Keratinocyte (primary cell): ENCODE results near the gene GALNT14. TPM values are rescaled to one million over a fixed set of nuclear protein-coding genes. Genes with fewer than 3 reads are reported as not detected.

Experiments used
- DNase-seq: peaks from one replicate; pipeline ENCODE4 v3.0.0-alpha.2; 2011; ENCODE audit warnings: low read depth, missing footprints, low spot score
- FAIRE-seq: peaks from 2 replicates; lab custom pipeline; 2011; peaks lifted over from hg19 to GRCh38; lab: Jason Lieb, UNC
- H2AFZ ChIP-seq: 2 replicates; pipeline ENCODE4 v1.6.0; 2012; ENCODE audit warnings: low read length, control low read depth, inconsistent platforms; ENCODE audit not compliant: control insufficient read depth
- H3K27ac ChIP-seq: 2 replicates; pipeline ENCODE4 v1.5.1; 2011; ENCODE audit warnings: low read length; ENCODE audit not compliant: control insufficient read depth, insufficient read depth
- H3K27me3 ChIP-seq: 3 replicates; pipeline ENCODE4 v1.6.0; 2011; ENCODE audit warnings: low read length; ENCODE audit not compliant: control insufficient read depth, insufficient read depth; ENCODE audit errors: extremely low read depth
- H3K36me3 ChIP-seq, 2 experiments: 2 replicates in 1 of 2; 3 replicates in 1 of 2; pipeline ENCODE4 v1.5.1; 2011; ENCODE audit warnings: low read length in 2 of 2, mild to moderate bottlenecking in 1 of 2; ENCODE audit not compliant: control insufficient read depth in 2 of 2, insufficient read depth in 2 of 2; ENCODE audit errors: extremely low read depth in 1 of 2
- H3K4me1 ChIP-seq: 3 replicates; pipeline ENCODE4 v1.5.1; 2011; ENCODE audit warnings: low read length; ENCODE audit not compliant: control insufficient read depth, insufficient read depth; ENCODE audit errors: extremely low read depth
- H3K4me2 ChIP-seq: 3 replicates; pipeline ENCODE4 v1.6.0; 2011; ENCODE audit warnings: low read depth, low read length; ENCODE audit not compliant: control insufficient read depth, insufficient read depth; ENCODE audit errors: extremely low read depth
- H3K4me3 ChIP-seq, 3 experiments: fragments of 200-600 bp in 1 of 3; sonication (generic) in 1 of 3; 2 replicates in 2 of 3; 3 replicates in 1 of 3; pipeline ENCODE4 v1.5.1; 2011 to 2016; ENCODE audit warnings: low read length in 3 of 3, mild to moderate bottlenecking in 3 of 3, control low read depth in 2 of 3, inconsistent platforms in 1 of 3, low read depth in 1 of 3, mixed read lengths in 1 of 3, mixed run types in 1 of 3, moderate library complexity in 1 of 3; ENCODE audit not compliant: control insufficient read depth in 2 of 3, insufficient read depth in 2 of 3; ENCODE audit errors: extremely low read depth in 1 of 3
- H3K79me2 ChIP-seq: 2 replicates; pipeline ENCODE4 v1.6.0; 2012; ENCODE audit warnings: low read length; ENCODE audit not compliant: control insufficient read depth, insufficient read depth
- H3K9ac ChIP-seq: 3 replicates; pipeline ENCODE4 v1.6.0; 2011; ENCODE audit warnings: low read length; ENCODE audit not compliant: control insufficient read depth, insufficient read depth; ENCODE audit errors: extremely low read depth
- H3K9me1 ChIP-seq: 3 replicates; pipeline ENCODE4 v1.6.0; 2011; ENCODE audit warnings: low read length; ENCODE audit not compliant: control insufficient read depth, insufficient read depth; ENCODE audit errors: extremely low read depth
- H3K9me3 ChIP-seq: 2 replicates; pipeline ENCODE4 v1.5.1; 2012; ENCODE audit warnings: low read depth, low read length; ENCODE audit not compliant: control insufficient read depth
- H4K20me1 ChIP-seq: 3 replicates; pipeline ENCODE4 v1.6.0; 2011; ENCODE audit warnings: low read length; ENCODE audit not compliant: control insufficient read depth, insufficient read depth; ENCODE audit errors: extremely low read depth
- CTCF ChIP-seq, 3 experiments: IDR thresholded peaks in 1 of 3; conservative IDR thresholded peaks in 1 of 3; optimal IDR thresholded peaks in 1 of 3; 2 replicates in 2 of 3; 3 replicates in 1 of 3; pipeline versions ENCODE3 to v1.5.1; 2011; ENCODE audit warnings: low read length in 3 of 3, mild to moderate bottlenecking in 3 of 3, moderate library complexity in 2 of 3, control low read depth in 1 of 3, inconsistent platforms in 1 of 3; ENCODE audit not compliant: insufficient read depth in 2 of 3; ENCODE audit errors: extremely low read depth in 1 of 3
- EZH2 ChIP-seq: IDR thresholded peaks from one replicate; pipeline ENCODE4 v1.6.1; 2012; ENCODE audit warnings: inconsistent platforms, mild to moderate bottlenecking, low read length, moderate library complexity
- dilution Hi-C: fragments of 300-500 bp; cut with MboI; formaldehyde crosslinking; loops from one replicate; pipeline ENCODE4 v1.7.0; 2020; ENCODE audit warnings: low sequenced_read_pairs; ENCODE audit not compliant: extremely low pct_ligation_motif_present
- polyA plus RNA-seq, 5 experiments: library from polyadenylated mRNA; depleted of rRNA in 3 of 5; stranded (reverse) in 3 of 5; stranded (forward) in 1 of 5; unstranded in 1 of 5; fragments of >200 nt; gene quantifications; 1 replicate in 1 of 5; 2 replicates in 3 of 5; 3 replicates in 1 of 5; pipeline versions ENCODE4 v1.2.1 to v1.2.3, GENCODE V29; 2011 to 2012; ENCODE audit warnings: missing spikeins in 2 of 5, low read depth in 1 of 5, low replicate concordance in 1 of 5

GALNT14 gene
- polyA plus RNA-seq, 1 donor (not counting 4 experiments of a cell fraction or from before 2014, with no cell fraction given): 27.4 TPM

- dilution Hi-C loops: no loop called here
- H3K27me3 ChIP-seq: no peaks in the 10 kb centered on the region
- no peak overlapping the region for H3K4me2 ChIP-seq
- no peaks in the 10 kb centered on the region for H3K9me1 ChIP-seq
- no peak overlapping the region for H3K9ac ChIP-seq
- FAIRE-seq (no peak), DNase-seq (no peak)
- H4K20me1 ChIP-seq: peaks cover 4% of the 10 kb centered on the region
- no peak overlapping the region for H3K27ac ChIP-seq
- no peak for TF ChIP-seq CTCF (optimal IDR thresholded peaks at IDR 0.05 in 1 of 3, IDR thresholded peaks at IDR 0.05 in 1 of 3, conservative IDR thresholded peaks at IDR 0.05 in 1 of 3; ENCODE audit: extremely low read depth in 1 of 3, insufficient read depth in 2 of 3, low read length in 3 of 3)
- no peak for TF ChIP-seq EZH2
- peaks cover 4% of the 10 kb centered on the region for H3K79me2 ChIP-seq
- H3K9me3 ChIP-seq: no peaks in the 10 kb centered on the region
- H2AFZ ChIP-seq: no peak overlapping the region
- no peak overlapping the region for H3K4me3 ChIP-seq
- H3K36me3 ChIP-seq: no peaks in the 10 kb centered on the region
- H3K4me1 ChIP-seq: no peaks in the 10 kb centered on the region
Observed at GRCh38 chr2:31057691-31058090, 80.5 kb downstream of the GALNT14 start.

DNA sequence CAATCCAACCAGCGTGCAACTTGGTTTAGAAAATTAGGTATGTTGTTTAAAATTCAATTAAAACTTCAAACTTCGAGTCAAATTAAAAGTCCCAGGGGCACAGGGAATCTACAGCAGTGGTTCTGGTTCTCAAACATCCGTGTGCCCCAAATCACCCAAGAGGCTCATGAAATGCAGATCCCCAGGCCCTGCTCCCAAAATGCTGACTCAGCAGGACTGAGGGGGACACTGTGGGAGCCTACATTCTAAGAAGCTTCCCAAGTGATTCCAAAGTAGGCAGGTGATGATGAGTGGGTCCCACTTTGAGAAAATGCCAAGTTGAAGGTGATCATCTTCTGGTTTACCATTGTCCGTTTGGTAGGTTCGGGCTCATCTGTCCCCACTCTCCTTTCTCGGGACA lies 82.3 kb downstream of the GALNT14 start:
- Histone ChIP-seq H3K4me1 (no peaks in the 10 kb centered on the region), H3K4me2 (no peak overlapping the region), H3K79me2 (peaks cover 4% of the 10 kb centered on the region), H3K4me3 (no peak overlapping the region), H3K27ac (no peak overlapping the region), H3K36me3 (no peaks in the 10 kb centered on the region), H2AFZ (no peak overlapping the region), H3K9me3 (no peaks in the 10 kb centered on the region), H3K27me3 (no peaks in the 10 kb centered on the region), H3K9me1 (no peaks in the 10 kb centered on the region), H4K20me1 (peaks cover 4% of the 10 kb centered on the region), H3K9ac (no peak overlapping the region)
- DNase-seq (no peak), FAIRE-seq (no peak)
- dilution Hi-C loops: no loop called here
- TF ChIP-seq CTCF (optimal IDR thresholded peaks at IDR 0.05 in 1 of 3, IDR thresholded peaks at IDR 0.05 in 1 of 3, conservative IDR thresholded peaks at IDR 0.05 in 1 of 3; ENCODE audit: extremely low read depth in 1 of 3, insufficient read depth in 2 of 3, low read length in 3 of 3): no peak
- no peak for TF ChIP-seq EZH2
